HEK293 (cell line): ENCODE measurements around the gene MOB1A.

Source experiments
- ZNF19 ChIP-seq: fragments of 450-650 bp; formaldehyde crosslinking; IDR thresholded peaks from 2 replicates; pipeline ENCODE4; 2016; ENCODE audit warnings: missing biosample characterization, missing genetic modification characterization, low read depth
- ZNF341 ChIP-seq: fragments of 450-650 bp; formaldehyde crosslinking; IDR thresholded peaks from 2 replicates; pipeline ENCODE4; 2016; ENCODE audit warnings: low read depth, missing biosample characterization, missing genetic modification characterization
- ZNF558 ChIP-seq: fragments of 450-650 bp; formaldehyde crosslinking; IDR thresholded peaks from 2 replicates; pipeline ENCODE4 v1.5.1; 2016; ENCODE audit warnings: missing biosample characterization, missing genetic modification characterization
- ZNF626 ChIP-seq: fragments of 450-650 bp; sonication (Bioruptor Pico); formaldehyde crosslinking; IDR thresholded peaks from 2 replicates; pipeline ENCODE4 v1.5.1; 2018; ENCODE audit warnings: missing biosample characterization, missing genetic modification characterization, inconsistent platforms
- TF ChIP-seq, protein P1 (sequence below): fragments of 450-650 bp; formaldehyde crosslinking; IDR thresholded peaks from 2 replicates; pipeline ENCODE4 v1.5.1; 2016; ENCODE audit warnings: missing biosample characterization, missing genetic modification characterization
- TF ChIP-seq, protein P2 (sequence below): fragments of 450-650 bp; formaldehyde crosslinking; IDR thresholded peaks from 2 replicates; pipeline ENCODE4 v1.5.1; 2016; ENCODE audit warnings: missing biosample characterization, missing genetic modification characterization
- TF ChIP-seq, protein P3 (sequence below): fragments of 450-650 bp; formaldehyde crosslinking; IDR thresholded peaks from 2 replicates; pipeline ENCODE4 v1.5.1; 2016; ENCODE audit warnings: missing biosample characterization, missing genetic modification characterization

DNA sequence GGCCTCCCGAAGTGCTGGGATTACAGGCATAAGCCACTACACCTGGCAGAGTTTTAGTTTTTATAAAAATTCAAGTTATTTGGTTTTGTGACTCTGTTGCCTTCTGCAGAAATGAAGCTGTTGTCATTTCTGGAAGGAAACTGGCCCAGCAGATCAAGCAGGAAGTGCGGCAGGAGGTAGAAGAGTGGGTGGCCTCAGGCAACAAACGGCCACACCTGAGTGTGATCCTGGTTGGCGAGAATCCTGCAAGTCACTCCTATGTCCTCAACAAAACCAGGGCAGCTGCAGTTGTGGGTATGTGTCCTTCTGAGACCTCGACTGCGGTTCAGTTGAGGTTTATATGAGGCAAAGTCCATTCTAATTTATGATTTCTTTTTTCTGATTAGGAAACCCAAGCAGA is 26.9 kb upstream of the MOB1A start:
- TF ChIP-seq, protein P1, sequence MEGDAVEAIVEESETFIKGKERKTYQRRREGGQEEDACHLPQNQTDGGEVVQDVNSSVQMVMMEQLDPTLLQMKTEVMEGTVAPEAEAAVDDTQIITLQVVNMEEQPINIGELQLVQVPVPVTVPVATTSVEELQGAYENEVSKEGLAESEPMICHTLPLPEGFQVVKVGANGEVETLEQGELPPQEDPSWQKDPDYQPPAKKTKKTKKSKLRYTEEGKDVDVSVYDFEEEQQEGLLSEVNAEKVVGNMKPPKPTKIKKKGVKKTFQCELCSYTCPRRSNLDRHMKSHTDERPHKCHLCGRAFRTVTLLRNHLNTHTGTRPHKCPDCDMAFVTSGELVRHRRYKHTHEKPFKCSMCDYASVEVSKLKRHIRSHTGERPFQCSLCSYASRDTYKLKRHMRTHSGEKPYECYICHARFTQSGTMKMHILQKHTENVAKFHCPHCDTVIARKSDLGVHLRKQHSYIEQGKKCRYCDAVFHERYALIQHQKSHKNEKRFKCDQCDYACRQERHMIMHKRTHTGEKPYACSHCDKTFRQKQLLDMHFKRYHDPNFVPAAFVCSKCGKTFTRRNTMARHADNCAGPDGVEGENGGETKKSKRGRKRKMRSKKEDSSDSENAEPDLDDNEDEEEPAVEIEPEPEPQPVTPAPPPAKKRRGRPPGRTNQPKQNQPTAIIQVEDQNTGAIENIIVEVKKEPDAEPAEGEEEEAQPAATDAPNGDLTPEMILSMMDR = no peak
- TF ChIP-seq ZNF19 (tag by site-specific recombination) = no peak
- no peak for TF ChIP-seq ZNF341 (tag by site-specific recombination)
- no peak for TF ChIP-seq ZNF558 (tag by site-specific recombination)
- TF ChIP-seq ZNF626 (tag by site-specific recombination) = no peak
- TF ChIP-seq, protein P2, sequence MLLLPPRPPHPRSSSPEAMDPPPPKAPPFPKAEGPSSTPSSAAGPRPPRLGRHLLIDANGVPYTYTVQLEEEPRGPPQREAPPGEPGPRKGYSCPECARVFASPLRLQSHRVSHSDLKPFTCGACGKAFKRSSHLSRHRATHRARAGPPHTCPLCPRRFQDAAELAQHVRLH = no peak
- TF ChIP-seq, protein P3, sequence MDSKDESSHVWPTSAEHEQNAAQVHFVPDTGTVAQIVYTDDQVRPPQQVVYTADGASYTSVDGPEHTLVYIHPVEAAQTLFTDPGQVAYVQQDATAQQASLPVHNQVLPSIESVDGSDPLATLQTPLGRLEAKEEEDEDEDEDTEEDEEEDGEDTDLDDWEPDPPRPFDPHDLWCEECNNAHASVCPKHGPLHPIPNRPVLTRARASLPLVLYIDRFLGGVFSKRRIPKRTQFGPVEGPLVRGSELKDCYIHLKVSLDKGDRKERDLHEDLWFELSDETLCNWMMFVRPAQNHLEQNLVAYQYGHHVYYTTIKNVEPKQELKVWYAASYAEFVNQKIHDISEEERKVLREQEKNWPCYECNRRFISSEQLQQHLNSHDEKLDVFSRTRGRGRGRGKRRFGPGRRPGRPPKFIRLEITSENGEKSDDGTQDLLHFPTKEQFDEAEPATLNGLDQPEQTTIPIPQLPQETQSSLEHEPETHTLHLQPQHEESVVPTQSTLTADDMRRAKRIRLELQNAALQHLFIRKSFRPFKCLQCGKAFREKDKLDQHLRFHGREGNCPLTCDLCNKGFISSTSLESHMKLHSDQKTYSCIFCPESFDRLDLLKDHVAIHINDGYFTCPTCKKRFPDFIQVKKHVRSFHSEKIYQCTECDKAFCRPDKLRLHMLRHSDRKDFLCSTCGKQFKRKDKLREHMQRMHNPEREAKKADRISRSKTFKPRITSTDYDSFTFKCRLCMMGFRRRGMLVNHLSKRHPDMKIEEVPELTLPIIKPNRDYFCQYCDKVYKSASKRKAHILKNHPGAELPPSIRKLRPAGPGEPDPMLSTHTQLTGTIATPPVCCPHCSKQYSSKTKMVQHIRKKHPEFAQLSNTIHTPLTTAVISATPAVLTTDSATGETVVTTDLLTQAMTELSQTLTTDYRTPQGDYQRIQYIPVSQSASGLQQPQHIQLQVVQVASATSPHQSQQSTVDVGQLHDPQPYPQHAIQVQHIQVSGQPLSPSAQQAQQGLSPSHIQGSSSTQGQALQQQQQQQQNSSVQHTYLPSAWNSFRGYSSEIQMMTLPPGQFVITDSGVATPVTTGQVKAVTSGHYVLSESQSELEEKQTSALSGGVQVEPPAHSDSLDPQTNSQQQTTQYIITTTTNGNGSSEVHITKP (tag by site-specific recombination) = no peak
